ENCODE data around the gene MKLN1.

DNA sequence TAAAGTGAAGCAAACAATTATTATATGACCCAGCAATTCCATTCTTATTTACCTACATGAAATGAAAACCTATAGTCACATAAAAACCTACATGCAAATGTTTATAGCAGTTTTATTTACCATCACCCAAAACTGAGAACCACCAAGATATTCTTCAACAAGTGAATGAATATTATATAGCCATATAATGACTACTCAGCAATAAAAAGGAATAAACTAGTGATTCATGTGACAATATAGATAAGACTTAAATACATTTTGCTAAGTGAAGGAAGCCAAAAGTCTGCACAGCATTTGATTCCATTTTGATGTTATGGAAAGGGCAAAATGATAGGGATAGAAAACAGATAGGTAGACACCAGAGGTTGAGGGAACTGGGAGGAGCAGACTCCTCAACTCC lies 197.0 kb downstream of the MKLN1 start:
- TF ChIP-seq, protein P1, sequence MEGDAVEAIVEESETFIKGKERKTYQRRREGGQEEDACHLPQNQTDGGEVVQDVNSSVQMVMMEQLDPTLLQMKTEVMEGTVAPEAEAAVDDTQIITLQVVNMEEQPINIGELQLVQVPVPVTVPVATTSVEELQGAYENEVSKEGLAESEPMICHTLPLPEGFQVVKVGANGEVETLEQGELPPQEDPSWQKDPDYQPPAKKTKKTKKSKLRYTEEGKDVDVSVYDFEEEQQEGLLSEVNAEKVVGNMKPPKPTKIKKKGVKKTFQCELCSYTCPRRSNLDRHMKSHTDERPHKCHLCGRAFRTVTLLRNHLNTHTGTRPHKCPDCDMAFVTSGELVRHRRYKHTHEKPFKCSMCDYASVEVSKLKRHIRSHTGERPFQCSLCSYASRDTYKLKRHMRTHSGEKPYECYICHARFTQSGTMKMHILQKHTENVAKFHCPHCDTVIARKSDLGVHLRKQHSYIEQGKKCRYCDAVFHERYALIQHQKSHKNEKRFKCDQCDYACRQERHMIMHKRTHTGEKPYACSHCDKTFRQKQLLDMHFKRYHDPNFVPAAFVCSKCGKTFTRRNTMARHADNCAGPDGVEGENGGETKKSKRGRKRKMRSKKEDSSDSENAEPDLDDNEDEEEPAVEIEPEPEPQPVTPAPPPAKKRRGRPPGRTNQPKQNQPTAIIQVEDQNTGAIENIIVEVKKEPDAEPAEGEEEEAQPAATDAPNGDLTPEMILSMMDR (IDR thresholded peaks at IDR 0.05) = no peak
- TF ChIP-seq POLR2A (IDR thresholded peaks at IDR 0.05) = no peak
